ENCODE results near the gene MKKS.

MKKS gene

DNA sequence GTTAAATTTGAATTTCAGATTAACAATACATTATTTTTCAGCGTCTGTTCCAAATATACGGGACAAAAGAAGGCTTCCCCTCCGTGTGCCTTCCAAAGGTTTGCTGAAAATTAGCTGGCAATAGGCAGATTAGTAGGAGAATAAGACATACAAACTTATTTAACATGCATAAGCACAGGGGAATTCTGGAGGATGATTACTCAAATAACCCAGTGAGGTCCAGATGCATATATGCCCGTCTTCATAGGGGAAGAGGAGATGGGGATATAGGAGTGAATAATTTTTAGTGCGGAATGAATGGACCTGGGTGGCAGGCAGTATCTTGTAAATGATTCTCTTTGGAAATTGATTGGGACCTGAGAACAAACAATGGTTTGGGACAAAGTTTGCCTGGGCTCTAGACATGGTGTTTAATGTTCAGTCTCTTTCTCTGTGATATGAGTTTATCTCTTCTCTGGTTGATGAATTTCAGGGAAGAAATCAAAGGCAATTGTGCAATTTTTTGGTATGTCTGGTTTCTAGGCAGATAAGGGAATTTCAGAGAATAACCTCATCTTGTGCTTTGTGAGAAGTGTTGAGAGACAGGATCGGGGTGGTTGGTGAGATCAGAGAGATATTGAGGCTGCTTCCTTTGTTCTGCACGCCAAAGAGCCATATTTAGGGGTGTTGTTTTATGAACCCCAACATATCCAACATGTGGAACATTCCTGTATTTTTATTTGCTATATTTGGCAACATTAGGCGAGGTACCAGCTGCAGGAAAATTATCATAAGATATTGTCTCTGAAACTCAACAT, 63.7 kb downstream of the MKKS start:
- H3K4me3 ChIP-seq (ENCODE audit: low read depth, low read length): no peak overlapping the region

DNA sequence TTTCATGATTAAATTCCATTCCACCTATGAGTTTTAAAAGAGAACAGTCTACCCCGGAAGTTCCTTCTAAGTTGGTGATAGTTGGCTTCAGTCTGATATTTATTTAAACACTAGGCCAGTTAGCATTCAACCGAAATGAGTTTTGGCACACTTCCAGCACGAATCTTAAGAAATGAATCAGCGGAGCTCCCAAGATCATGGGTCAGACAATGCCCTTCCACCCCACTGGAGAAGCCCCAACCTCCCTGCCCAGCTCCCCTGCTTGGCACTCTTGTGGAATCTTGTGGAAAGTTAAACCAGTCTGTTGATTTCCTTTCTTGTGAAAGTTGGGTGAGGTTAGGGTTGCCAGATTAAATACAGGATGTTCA, 64.3 kb downstream of the MKKS start:
- no peak overlapping the region for H3K4me3 ChIP-seq (ENCODE audit: low read depth, low read length)

DNA sequence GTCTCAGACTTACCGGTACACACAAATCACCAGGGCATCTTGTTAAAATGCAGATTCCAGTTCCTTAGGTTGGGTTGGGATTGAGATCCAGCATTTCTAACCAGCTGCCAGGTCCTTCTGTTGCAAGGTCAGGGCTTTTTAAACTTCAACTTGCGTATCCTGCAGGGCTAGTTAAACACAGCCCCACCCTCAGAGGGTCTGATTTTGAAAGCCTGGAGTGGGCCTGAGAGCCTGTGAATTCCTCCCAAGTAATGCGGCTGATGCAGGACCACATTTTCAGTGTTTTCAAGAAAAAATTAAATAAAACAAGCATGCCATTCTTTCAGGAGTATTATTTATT, 65.3 kb downstream of the MKKS start:
- no peak overlapping the region for H3K4me3 ChIP-seq (ENCODE audit: low read depth, low read length)

DNA sequence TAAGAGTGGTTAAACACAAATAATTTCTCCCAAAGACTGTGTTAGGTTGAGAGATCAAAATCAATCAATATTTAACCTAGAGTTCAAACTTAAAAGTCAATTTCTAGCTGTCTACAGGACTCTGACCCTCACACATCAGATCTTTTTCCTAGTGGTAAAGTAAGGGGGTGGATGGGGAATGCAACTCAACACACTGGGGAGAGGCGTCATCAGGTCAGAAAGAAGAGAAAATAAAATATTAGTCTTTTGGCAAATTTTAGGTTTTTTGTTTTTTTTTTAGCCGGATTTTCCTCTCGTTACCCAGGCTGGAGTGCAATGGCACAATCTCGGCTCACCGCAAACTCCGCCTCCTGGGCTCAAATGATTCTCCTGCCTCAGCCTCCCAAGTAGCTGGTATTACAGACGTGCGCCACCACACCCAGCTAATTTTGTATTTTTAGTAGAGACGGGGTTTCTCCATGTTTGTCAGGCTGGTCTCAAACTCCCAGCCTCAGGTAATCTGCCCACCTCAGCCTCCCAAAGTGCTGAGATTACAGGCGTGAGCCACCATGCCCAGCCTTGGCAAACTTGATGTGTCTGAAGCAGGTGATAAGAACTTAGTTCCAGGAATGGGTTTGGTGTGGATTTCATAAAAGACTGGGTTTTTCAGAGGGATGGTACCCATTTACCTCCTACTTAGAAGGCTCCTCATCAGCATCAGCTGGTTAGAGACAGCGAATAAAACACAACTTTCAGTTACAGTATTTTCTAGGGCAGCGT, 65.9 kb downstream of the MKKS start:
- H3K4me3 ChIP-seq (ENCODE audit: low read depth, low read length): no peak overlapping the region

DNA sequence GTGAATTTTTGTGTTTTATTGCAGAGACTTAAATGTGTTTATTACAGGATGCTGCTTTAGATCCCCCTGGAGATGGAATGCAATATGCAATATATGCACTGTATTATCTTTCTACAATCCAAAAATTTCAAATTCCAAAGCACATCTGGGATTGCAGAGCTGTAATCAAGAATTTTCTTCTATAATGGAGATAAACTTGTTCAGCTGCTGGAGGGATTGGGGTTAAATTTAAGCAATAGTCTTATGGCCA, 66.4 kb downstream of the MKKS start:
- no peak overlapping the region for H3K4me3 ChIP-seq (ENCODE audit: low read depth, low read length)

DNA sequence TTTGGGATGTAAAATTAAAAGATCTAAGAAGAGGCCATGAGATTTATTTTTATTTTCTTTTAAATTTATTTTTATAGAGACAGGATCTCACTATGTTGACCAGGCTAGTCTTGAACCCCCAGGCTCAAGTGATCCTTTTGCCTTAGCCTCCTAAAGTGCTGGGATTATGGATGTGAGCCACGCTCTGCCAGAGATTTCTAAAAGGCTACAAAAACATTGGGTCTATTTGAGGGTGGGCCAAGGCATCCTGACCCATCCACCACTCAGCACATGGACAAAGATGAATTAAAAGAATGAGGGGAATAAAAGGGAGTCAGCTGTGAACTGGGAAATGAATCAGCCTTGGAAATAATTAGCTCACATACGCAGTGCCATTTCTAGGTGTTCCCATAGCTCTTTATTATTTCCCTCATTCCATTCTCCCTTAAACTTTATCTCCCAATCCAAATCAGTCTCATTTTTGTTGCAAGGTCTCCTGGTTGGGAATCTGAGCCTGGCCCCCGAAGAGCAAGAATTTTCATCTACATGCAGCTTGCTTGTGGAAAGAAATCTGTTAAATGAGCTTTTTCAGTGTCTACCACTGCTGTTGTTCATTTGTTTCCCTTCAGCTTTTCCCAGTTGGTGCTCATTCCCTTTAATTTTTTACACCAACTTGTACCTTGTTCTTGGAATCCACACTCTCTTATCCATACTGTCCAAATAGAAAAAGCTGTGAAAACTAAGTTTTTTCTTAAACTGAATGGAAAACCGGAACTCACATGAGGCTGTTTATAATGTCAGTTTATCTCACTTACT, 66.9 kb downstream of the MKKS start:
- no peak overlapping the region for H3K4me3 ChIP-seq (ENCODE audit: low read depth, low read length)

DNA sequence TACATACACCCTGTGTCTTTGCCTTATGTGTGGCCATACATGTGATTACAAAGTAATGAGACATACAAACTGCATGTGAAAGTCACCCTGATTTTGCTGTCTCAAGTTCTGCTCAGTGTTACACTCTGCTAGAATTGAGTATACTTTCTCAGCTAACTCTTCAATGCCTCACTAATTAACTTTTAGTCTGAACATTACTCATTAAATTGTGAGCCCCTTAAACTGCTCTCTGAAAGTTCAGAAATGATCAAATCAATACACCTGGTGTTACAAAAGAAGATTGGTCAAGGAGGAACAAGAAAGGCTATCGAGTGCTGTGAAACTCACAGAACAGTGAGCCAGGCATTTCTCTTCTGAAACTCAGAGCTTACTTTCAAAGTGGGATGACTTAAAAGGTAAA, 71.3 kb downstream of the MKKS start:
- no peak overlapping the region for H3K4me3 ChIP-seq (ENCODE audit: low read depth, low read length)

DNA sequence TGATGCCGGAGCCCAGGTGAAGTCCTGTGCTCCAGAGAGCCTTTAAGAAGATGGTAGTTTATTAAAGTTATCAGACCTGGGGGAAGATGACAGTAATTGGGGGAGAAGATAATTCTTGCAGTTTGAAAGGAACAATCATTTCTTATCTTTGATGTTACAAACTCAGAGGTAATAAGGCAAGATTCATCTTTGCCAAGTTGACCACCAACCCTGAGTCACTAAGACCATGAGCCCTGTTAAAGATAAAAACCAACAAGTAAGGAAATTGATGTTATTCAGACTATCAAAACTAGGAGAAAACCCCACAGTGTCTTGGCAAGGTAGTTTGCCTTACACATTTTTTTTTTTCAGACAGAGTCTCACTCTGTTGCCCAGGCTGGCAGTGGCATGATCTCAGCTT, 73.1 kb downstream of the MKKS start:
- no peak overlapping the region for H3K4me3 ChIP-seq (ENCODE audit: low read depth, low read length)

DNA sequence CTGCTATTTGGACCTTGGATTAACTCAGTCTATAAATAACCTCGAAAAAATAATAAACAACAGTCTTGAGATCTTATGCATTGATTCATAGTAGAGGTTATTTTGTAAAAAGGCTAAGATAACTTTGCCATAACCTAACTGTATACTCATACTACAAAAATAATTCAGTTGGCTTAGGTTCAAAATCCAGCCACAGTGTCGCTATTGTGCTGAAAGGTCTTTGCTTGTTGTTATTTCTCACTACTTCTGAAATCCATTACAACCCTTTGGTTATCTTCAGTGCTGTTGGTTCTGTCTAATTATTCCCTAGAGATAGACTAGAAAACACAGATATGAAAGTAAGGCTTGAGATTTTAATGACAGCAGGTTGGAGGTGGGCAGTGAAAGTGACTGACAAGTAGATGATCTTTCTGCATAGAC, 74.4 kb downstream of the MKKS start:
- H3K4me3 ChIP-seq (ENCODE audit: low read depth, low read length): no peak overlapping the region

DNA sequence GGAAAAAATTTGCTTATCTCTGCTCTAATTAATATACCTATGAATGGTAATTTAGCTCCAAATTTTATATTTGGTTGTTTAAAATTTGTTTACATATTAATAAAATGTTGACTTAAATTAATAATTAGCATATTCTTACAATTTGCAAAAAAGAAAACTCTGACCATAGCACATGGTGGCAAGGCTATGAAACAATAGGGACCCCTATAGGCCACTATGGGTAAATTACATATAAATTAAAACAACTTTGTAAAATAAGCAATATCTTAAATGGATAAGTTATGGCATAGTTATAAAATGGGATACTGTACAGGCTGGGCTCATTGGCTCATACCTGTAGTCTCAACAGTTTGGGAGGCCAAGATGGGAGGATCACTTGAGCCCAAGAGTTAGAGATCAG, 76.0 kb downstream of the MKKS start:
- H3K4me3 ChIP-seq (ENCODE audit: low read depth, low read length): no peak overlapping the region

DNA sequence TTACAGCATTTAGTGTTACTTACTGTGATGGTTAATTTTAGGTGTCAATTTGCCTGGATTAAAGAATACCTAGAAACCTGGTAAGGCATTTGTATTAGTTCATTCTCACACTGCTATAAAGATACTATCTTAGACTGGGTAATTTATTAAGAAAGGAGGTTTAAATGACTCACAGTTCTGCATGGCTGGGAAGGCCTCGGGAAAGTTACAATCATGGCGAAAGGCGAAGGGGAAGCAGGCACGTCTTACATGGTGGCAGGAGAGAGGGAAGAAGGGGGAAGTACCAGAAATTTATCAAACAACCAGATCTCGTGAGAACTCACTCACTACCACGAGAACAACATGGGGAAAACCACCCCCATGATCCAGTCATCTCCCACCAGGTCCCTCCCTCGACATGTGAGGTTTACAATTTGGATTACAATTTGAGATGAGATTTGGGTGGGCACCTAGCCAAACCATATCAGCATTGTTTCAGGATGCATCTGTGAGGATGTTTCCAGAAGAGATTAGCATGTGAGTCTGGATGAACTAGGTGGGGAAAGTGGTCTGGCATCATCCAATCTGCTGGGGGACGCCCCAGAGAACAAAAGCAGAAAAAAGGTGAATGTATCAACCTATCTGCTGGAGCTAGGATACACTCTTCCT, 76.8 kb downstream of the MKKS start:
- no peak overlapping the region for H3K4me3 ChIP-seq (ENCODE audit: low read depth, low read length)

DNA sequence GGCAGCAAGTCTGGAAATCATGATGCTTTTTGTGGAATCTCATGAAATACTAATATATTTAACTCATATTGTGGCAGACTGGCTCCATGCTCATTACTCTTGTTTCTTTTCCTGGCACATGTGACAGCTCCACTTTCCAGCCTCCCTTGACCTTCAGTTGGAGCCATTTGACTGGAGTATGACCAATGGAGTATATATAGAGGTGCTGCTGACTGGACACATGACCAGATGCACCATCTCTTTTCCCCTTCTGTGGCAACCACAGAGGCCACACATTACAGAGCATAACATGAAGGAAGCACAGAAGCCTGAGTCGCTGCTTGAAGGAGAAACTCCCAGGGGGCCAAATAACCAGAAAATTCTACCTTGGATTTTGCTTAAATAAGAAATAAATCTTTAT, 77.4 kb downstream of the MKKS start:
- H3K4me3 ChIP-seq (ENCODE audit: low read depth, low read length): no peak overlapping the region

DNA sequence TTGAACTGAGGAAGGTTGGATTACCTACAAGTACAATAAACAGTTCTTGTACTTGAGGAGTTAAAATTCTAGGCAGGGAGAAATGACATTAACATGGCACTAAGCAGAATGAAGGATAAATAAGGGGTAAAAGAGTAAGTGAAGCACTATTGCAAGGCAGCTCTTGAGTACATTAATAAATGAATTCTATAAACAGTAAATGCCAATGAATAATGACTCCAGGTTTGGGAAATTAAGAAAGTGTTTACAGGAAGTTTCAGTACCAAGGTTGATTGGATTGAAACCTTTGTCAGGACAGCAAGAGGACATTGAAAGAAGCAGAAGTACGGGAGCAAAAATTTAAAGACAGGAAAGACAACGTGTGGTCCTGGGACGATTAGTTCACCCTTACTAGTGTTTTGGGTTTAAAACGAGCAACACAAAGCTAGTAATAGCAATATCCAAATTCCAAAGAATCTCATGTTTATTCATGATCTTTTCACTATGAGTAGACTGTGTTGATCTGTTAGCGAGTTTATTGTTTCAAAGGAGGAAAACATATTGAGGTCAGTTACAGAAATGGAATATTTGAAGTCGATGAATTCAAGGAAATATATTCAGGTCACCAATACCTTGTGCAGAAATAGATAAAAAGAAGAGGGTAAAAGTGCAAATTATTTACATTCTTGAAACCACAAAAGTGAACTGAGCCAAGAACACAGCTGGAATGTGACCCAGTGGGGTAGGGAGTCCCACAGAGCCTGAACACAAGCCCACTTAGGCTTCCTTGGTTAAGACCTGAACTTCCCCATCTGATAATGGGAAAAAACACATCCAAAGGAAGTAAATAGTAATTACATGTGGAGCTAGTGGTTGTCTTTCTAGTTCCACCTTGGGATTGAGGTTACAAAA, 80.8 kb downstream of the MKKS start:
- H3K4me3 ChIP-seq (ENCODE audit: low read depth, low read length): no peak overlapping the region
